ENCODE data around the gene PHYH. TPM values are rescaled to one million over a fixed set of nuclear protein-coding genes. Genes with fewer than 3 reads are reported as not detected.
"Not testable (repeated sequence)": the region's sequence is repeated elsewhere in the genome, so short reads cannot be mapped to it uniquely, and the experiment has no call there.

PHYH gene
- total RNA-seq, 4 donors from 2014 or later = 31.9 to 53.4 (median 36.4) TPM

DNA sequence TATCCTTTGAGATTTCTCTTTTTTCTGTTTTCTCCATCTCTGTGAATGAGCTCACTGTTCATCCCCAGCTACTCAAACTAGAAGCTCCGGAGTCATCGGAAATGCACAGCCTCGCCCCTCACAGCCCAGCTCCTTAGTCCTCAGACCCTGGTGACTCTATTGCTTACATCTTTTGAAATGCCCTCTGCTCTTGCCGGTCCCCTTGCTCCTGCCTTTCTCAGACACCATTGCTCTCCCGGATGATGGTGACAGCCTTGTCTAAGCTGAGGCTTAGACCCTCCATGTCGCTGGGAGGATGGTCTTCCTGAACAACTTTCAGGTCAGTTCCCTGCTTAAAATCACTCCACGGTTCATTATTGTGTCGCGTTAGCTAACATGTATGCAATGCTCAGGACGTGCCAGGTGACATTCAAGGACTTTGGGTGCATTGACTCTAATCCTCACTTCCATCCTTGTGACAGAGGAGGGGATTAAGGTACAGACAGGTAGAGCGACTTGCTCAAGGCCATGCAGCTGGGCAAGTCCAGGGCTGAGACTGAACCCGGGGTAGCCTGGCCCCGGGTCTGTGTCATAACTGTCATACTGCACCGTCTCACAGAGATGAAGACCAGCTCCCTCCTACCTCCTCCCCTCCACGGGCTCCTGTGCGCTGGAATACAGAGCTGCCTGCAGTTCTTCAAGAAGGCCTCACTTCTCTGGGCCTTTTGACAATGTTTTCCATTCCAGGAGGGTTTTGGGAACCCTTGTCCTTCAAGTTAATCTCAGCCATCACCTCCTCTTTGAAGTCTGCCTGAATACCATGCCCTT, 61.4 kb downstream of the PHYH start:
- WGBS, 2 donors (ENCODE audit: low coverage in 1 of 2) = 72 to 73% methylated on average over 9 to 11 of the region's 16 CpGs
- TF ChIP-seq POLR2AphosphoS5 (IDR thresholded peaks at IDR 0.05) (no peak), POLR2A (IDR thresholded peaks at IDR 0.05) (no peak), EP300 (IDR thresholded peaks at IDR 0.05) (no peak), CTCF (IDR thresholded peaks at IDR 0.05) (no peak)
- Histone ChIP-seq H3K36me3 (no peaks in the 10 kb centered on the region), H3K9me3 (no peaks in the 10 kb centered on the region), H3K27ac (no peak overlapping the region), H3K4me1 (no peaks in the 10 kb centered on the region), H3K4me3 (no peak overlapping the region), H3K27me3 (peaks cover 18% of the 10 kb centered on the region)
- ATAC-seq = no peak

- Histone ChIP-seq H3K27me3 (peaks cover 24% of the 10 kb centered on the region), H3K4me3 (no peak overlapping the region), H3K9me3 (no peaks in the 10 kb centered on the region), H3K36me3 (no peaks in the 10 kb centered on the region), H3K4me1 (no peaks in the 10 kb centered on the region), H3K27ac (no peak overlapping the region)
- ATAC-seq = no peak
- WGBS, 2 donors (ENCODE audit: low coverage in 1 of 2) = 70 to 76% methylated on average over 6 to 8 of the region's 8 CpGs
- no peak for TF ChIP-seq POLR2A (IDR thresholded peaks at IDR 0.05)
- TF ChIP-seq POLR2AphosphoS5 (IDR thresholded peaks at IDR 0.05) = no peak
- TF ChIP-seq CTCF (IDR thresholded peaks at IDR 0.05) = no peak
- no peak for TF ChIP-seq EP300 (IDR thresholded peaks at IDR 0.05)
Observed at GRCh38 chr10:13236638-13237037, 63.2 kb downstream of the PHYH start.

- 80% methylated on average over 1 of the region's 13 CpGs; no CpG with 5 or more reads in 1 of the 2 donors for WGBS, 2 donors (ENCODE audit: low coverage in 1 of 2)
- ATAC-seq, H3K36me3 ChIP-seq, H3K4me3 ChIP-seq, H3K27ac ChIP-seq, H3K9me3 ChIP-seq, H3K4me1 ChIP-seq: not testable (repeated sequence)
- peaks cover 24% of the 10 kb centered on the region for H3K27me3 ChIP-seq
Observed at GRCh38 chr10:13234736-13235135, 65.1 kb downstream of the PHYH start.

DNA sequence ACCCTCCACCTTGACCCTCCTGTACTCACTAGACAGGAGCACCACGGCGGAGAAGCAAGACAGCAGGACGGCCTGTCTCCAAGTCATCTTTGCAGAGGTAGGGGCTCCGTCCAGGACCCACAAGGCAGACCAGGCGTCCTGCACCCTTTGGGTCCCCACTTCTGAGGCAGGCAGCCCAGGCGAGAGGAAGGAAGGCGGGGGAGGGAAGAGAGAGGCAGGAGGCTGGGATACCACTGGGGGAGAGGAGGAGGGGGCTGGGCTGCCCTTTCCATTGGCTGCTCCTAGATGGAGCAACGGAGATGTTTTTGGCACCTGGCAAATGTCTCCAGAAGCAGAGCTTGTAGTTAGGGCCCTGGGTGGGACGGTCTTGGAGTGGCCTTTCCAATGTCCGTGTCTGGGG, 65.7 kb downstream of the PHYH start, which contains the start of gene UCMA:
UCMA (minus strand) TSS at position 203 of the 400 bp plus-strand sequence; CDS start at position 87, 116 bp downstream.
- H3K9me3 ChIP-seq = no peaks in the 10 kb centered on the region
- WGBS, 2 donors (ENCODE audit: low coverage in 1 of 2) = 34% methylated on average over 4 of the region's 10 CpGs; no CpG with 5 or more reads in 1 of the 2 donors
- no peak for ATAC-seq
- H3K4me3 ChIP-seq = no peak within 1 kb of the TSS
- H3K36me3 ChIP-seq = no peaks in the 10 kb centered on the region
- H3K27me3 ChIP-seq = peaks cover 24% of the 10 kb centered on the region
- TF ChIP-seq CTCF (IDR thresholded peaks at IDR 0.05) = no peak
- TF ChIP-seq POLR2AphosphoS5 (IDR thresholded peaks at IDR 0.05) = no peak
- TF ChIP-seq POLR2A (IDR thresholded peaks at IDR 0.05) = no peak
- TF ChIP-seq EP300 (IDR thresholded peaks at IDR 0.05) = no peak
- no peak within 1 kb of the TSS for H3K27ac ChIP-seq
- no peaks in the 10 kb centered on the region for H3K4me1 ChIP-seq

- H3K9me3 ChIP-seq = no peaks in the 10 kb centered on the region
- ATAC-seq = no peak
- no peaks in the 10 kb centered on the region for H3K36me3 ChIP-seq
- H3K27me3 ChIP-seq = peaks cover 24% of the 10 kb centered on the region
- 48 to 61% methylated on average over 5 to 9 of the region's 14 CpGs for WGBS, 2 donors (ENCODE audit: low coverage in 1 of 2)
- H3K4me1 ChIP-seq = no peaks in the 10 kb centered on the region
- TF ChIP-seq POLR2A (IDR thresholded peaks at IDR 0.05) (no peak), CTCF (IDR thresholded peaks at IDR 0.05) (no peak)
- H3K27ac ChIP-seq = no peak overlapping the region
- no peak overlapping the region for H3K4me3 ChIP-seq
Observed at GRCh38 chr10:13233358-13233757, 66.5 kb downstream of the PHYH start.

Measured in gastroesophageal sphincter (tissue), 4 donors.